ENCODE results near the gene PIAS1.

Gene PIAS1

DNA sequence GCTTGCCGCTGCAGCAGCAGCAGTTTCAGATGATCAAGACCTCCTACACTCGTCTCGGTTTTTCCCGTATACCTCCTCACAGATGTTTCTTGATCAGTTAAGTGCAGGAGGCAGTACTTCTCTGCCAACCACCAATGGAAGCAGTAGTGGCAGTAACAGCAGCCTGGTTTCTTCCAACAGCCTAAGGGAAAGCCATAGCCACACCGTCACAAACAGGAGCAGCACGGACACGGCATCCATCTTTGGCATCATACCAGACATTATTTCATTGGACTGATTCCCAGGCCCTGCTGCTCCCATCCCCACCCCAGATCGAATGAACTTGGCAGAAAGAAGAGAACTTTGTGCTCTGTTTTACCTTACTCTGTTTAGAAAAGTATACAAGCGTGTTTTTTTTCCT is 133.4 kb downstream of the PIAS1 start:
- TF ChIP-seq, protein P1, sequence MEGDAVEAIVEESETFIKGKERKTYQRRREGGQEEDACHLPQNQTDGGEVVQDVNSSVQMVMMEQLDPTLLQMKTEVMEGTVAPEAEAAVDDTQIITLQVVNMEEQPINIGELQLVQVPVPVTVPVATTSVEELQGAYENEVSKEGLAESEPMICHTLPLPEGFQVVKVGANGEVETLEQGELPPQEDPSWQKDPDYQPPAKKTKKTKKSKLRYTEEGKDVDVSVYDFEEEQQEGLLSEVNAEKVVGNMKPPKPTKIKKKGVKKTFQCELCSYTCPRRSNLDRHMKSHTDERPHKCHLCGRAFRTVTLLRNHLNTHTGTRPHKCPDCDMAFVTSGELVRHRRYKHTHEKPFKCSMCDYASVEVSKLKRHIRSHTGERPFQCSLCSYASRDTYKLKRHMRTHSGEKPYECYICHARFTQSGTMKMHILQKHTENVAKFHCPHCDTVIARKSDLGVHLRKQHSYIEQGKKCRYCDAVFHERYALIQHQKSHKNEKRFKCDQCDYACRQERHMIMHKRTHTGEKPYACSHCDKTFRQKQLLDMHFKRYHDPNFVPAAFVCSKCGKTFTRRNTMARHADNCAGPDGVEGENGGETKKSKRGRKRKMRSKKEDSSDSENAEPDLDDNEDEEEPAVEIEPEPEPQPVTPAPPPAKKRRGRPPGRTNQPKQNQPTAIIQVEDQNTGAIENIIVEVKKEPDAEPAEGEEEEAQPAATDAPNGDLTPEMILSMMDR (IDR thresholded peaks at IDR 0.05; ENCODE audit: control insufficient read depth, insufficient read depth, low read depth, low read length, missing control alignments) = no peak
- H3K4me3 ChIP-seq (ENCODE audit: control insufficient read depth, low read depth, low read length) = no peak overlapping the region
- peak; percentile 13 for DNase-seq (ENCODE audit: low read depth)

DNA sequence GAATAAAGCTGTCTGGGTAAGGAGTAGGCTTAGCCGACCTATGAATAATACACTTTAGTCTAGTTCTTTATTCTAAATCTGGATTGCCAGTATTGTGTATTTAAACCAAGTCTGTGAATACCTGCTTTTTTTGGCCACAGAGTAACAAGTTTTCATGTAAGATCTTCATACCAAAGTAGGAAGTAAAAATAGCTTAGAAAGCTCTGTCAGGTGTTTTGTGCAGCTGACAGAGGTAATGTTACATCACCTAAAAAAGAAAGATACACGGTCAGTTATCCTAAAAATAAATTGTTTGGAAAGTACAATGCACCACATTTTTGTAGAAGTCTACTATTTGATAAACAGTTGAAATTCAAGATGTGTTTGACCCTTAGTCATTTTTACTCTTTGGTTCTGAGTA is 134.5 kb downstream of the PIAS1 start:
- no peak overlapping the region for H3K4me3 ChIP-seq (ENCODE audit: control insufficient read depth, low read depth, low read length)
- TF ChIP-seq, protein P1 (IDR thresholded peaks at IDR 0.05; ENCODE audit: control insufficient read depth, insufficient read depth, low read depth, low read length, missing control alignments) = no peak
- DNase-seq (ENCODE audit: low read depth) = no peak

DNA sequence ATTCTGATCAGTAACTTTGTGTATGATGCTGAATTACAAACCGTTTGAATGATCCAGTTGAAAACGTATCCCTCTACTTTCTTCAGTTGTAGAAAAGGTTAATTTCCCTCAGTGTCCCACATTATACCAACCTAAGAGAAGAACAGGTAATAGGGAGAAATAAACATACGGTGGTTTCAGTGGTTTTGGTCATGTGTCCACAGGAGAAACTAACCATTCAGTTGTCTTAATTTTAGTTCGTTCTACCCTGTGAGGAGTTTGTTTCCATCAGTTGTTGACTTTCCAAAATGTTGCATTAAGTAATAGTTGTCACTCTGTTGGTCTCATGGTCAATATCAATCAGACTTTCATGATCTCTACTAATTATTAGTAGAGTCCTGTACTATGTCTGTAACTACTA is 135.9 kb downstream of the PIAS1 start:
- TF ChIP-seq, protein P1 (IDR thresholded peaks at IDR 0.05; ENCODE audit: control insufficient read depth, insufficient read depth, low read depth, low read length, missing control alignments) = no peak
- DNase-seq (ENCODE audit: low read depth) = no peak
- no peak overlapping the region for H3K4me3 ChIP-seq (ENCODE audit: control insufficient read depth, low read depth, low read length)

DNA sequence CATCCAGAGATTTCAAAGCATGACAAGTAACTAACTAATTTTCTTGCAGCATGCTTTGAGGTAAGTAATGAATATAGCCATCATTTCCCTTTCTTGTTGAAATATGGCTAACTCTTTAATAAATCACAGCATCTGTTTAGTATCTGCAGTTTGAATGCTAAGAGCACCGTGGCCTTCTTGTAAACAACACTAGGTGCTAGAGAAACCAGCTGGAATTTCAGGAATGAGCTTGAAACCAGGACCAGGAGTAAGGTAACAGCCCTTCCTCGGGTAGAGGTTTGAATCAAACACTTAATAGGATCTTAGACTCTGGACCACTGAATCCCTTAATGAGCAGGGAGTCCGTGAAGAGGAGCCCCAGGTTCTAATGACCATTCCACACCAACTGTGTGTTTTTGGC is 137.4 kb downstream of the PIAS1 start:
- no peak for DNase-seq (ENCODE audit: low read depth)
- H3K4me3 ChIP-seq (ENCODE audit: control insufficient read depth, low read depth, low read length) = no peak overlapping the region
- TF ChIP-seq, protein P1 (IDR thresholded peaks at IDR 0.05; ENCODE audit: control insufficient read depth, insufficient read depth, low read depth, low read length, missing control alignments) = no peak

DNA sequence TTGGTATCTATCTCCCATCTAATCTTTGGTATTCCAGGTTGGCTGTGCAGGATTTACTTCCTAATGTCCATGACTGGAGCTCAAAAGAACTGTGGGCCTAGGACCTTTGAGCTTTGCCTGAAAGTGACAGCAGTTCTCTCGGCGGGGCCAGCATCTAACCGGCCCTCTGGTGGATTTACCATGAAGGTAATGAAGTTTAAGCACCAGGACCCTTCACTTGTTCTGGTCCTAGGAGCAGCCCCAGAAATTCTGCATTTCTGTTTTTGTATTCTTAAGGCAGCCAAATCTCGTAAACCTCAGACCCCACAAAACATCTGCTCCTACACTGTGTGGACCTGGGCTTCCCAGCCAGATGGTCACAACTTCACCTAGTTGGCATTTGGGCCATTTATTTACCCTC is 138.0 kb downstream of the PIAS1 start:
- DNase-seq (ENCODE audit: low read depth) = no peak
- H3K4me3 ChIP-seq (ENCODE audit: control insufficient read depth, low read depth, low read length) = no peak overlapping the region
- TF ChIP-seq, protein P1 (IDR thresholded peaks at IDR 0.05; ENCODE audit: control insufficient read depth, insufficient read depth, low read depth, low read length, missing control alignments) = no peak

DNA sequence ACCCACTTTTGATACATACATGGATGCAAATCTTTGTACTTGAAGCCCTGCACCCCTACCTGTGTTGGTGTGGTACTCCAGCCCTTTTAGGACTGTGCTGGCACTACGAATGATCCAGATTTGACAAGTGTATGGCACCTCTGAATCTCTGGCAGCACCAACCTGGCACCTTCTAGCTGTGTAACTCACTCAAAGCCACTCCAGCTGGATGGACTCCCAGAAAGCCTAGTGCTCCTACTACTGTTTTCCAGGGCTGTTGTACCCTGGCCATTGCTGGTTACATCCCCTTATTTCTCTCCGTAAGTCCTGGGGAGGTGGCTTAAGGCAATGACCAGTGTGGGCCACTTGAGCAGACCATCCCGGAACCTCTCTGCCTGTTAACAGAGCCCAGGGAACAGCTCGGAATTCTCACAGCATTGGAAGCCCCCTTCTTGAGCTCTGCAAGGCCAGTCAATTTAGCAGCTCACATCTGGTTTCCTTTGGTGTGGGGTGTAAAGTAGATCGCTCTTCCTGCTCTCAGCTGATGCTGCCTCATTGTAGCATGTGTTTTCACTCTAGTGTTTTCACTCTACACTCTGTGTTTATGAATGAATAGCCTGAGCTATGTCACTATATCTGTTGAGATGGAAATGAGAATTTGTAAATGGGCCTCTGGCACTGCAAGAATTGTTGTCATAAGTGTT is 138.8 kb downstream of the PIAS1 start:
- DNase-seq (ENCODE audit: low read depth) = no peak
- TF ChIP-seq, protein P1 (IDR thresholded peaks at IDR 0.05; ENCODE audit: control insufficient read depth, insufficient read depth, low read depth, low read length, missing control alignments) = no peak
- H3K4me3 ChIP-seq (ENCODE audit: control insufficient read depth, low read depth, low read length) = no peak overlapping the region
